Measurements from ENCODE around the gene ZNF653.

The ZNF653 gene

DNA sequence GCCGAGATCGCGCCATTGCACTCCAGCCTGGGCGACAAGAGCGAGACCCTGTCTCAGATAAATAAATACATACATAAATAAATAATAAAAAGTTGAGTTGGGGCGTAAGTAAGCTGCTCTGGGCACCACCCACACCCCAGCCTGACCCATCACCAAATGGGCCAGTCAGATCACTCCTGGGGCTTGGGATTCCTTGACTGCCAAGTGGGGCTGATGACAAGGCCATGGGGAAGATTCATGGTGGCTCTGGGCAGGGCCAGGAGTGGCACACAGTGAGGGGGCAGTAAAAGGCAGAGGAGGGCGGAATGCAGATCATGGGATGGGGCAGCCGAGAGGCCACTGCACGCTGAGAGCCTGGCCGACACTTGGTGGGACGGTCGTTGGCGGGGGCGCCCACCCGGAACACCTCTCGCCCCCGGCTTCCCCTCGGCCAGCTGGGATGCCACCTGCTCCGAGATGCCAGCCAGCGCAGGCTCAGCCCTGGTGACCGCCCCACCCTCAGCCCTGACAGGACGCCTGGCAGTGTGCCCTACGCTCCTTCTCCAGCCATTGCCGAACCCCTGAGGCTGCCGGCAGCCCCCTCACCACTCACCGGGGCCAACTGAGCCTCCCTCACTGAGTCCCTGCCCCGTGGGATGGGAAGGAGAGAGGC is 10.9 kb downstream of the ZNF653 start:
- no peak overlapping the region for H3K4me3 Mint-ChIP-seq
- peaks cover 11% of the 10 kb centered on the region for H3K36me3 Mint-ChIP-seq (ENCODE audit: low read depth)
- no peaks in the 10 kb centered on the region for H3K27me3 Mint-ChIP-seq (ENCODE audit: low read depth)
- no peak overlapping the region for H3K27ac Mint-ChIP-seq
- TF ChIP-seq, protein P1, sequence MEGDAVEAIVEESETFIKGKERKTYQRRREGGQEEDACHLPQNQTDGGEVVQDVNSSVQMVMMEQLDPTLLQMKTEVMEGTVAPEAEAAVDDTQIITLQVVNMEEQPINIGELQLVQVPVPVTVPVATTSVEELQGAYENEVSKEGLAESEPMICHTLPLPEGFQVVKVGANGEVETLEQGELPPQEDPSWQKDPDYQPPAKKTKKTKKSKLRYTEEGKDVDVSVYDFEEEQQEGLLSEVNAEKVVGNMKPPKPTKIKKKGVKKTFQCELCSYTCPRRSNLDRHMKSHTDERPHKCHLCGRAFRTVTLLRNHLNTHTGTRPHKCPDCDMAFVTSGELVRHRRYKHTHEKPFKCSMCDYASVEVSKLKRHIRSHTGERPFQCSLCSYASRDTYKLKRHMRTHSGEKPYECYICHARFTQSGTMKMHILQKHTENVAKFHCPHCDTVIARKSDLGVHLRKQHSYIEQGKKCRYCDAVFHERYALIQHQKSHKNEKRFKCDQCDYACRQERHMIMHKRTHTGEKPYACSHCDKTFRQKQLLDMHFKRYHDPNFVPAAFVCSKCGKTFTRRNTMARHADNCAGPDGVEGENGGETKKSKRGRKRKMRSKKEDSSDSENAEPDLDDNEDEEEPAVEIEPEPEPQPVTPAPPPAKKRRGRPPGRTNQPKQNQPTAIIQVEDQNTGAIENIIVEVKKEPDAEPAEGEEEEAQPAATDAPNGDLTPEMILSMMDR (IDR thresholded peaks at IDR 0.05; ENCODE audit: unreplicated experiment in 3 of 3) = no peak
- H3K4me1 Mint-ChIP-seq = no peaks in the 10 kb centered on the region
- no peaks in the 10 kb centered on the region for H3K9me3 Mint-ChIP-seq

DNA sequence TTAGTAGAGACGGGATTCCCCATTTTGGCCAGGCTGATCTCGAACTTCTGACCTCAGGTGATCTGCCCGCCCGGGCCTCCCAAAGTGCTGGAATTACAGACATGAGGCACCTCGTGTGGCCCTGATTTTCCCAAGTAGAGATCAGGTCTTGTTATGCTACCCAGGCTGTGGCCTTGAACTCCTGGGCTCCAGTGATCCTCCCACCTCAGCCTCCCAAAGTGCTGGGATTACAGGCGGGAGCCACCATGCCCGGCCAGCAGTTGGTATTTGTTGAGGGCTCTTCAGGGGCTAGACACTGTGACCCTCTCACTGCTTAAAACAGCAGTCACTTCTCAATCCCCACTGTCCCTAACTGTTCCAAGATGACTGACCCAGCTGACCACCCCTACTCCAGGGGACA is 16.3 kb downstream of the ZNF653 start:
- H3K27ac Mint-ChIP-seq = no peak overlapping the region
- H3K27me3 Mint-ChIP-seq (ENCODE audit: low read depth) = peaks cover 1% of the 10 kb centered on the region
- no peaks in the 10 kb centered on the region for H3K4me1 Mint-ChIP-seq
- no peaks in the 10 kb centered on the region for H3K9me3 Mint-ChIP-seq
- H3K36me3 Mint-ChIP-seq (ENCODE audit: low read depth) = peaks cover 14% of the 10 kb centered on the region
- TF ChIP-seq, protein P1 (IDR thresholded peaks at IDR 0.05; ENCODE audit: unreplicated experiment in 3 of 3) = no peak
- no peak overlapping the region for H3K4me3 Mint-ChIP-seq

DNA sequence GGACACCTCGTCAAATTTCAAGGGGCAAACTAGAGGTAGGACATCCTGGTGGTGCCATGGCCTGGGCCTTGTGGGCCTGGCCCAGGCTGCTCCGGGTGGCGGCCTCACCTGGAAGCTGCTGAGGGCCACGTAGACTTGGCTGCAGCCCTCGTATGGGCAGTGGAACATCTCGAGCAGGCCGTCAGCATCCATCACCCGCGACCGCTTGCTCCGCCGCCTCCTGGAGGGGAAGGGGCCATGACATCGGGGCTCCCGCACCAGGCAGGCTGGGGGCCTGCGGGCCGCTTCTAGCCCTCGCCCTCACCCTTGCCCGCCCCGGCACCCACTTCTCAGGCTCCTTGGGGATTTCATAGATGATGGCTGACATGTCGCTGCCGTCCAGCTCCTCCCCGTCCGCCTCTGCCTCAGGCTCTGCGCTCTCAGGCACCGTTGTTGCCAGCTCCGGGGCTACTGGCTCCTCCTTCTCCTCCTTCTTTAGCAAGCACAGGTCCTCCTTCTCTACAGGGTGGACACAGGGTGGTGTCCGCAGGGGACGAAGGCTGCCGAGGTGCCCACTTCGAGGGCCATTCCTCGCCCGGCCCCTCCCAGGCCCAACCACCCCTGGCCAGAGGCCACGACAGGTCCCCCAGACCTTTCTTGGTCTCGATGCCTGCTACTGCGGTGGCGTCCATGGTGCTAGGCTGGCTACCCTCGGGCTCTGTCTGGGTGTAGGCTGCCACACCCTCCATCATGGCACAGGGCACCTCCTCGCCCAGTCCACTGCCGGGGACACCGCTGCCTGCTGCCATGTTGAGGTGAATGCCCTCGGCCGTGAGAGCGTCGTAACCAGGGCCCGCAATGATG is 18.8 kb downstream of the ZNF653 start:
- H3K27ac Mint-ChIP-seq = no peak overlapping the region
- H3K27me3 Mint-ChIP-seq (ENCODE audit: low read depth) = peaks cover 19% of the 10 kb centered on the region
- peaks cover 1% of the 10 kb centered on the region for H3K4me1 Mint-ChIP-seq
- H3K9me3 Mint-ChIP-seq = no peaks in the 10 kb centered on the region
- peaks cover 15% of the 10 kb centered on the region for H3K36me3 Mint-ChIP-seq (ENCODE audit: low read depth)
- TF ChIP-seq, protein P1 (IDR thresholded peaks at IDR 0.05; ENCODE audit: unreplicated experiment in 3 of 3) = no peak
- H3K4me3 Mint-ChIP-seq = no peak overlapping the region

DNA sequence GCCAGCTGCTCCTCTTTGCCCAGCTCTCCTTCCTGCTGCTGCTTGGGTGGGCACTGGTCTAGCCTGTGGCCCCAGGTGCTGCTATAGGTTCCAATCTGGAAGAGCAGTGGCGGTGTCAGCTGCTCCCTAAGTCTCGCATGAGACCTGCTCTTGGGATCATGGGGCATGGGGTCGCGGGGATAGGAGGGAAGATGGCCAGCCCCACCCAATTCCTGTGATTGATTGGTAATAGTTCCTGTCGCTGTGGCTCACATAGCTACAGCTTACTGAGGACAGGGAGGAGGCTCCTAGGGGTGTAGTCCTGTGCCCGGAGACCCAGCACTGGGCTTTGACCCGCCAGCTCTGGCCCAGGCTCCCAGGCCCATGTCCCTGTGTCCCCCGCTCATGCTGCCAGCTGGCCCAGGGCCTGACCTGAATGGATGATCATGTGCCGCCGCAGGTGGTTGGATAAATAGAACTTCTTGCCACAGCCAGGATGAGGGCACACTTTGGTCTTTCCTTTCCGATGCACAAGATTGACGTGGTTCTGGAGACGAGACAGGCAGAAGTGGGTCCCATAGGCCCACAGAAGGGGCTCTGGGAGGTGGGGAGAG is 20.3 kb downstream of the ZNF653 start:
- peaks cover 8% of the 10 kb centered on the region for H3K4me1 Mint-ChIP-seq
- H3K4me3 Mint-ChIP-seq = no peak overlapping the region
- no peaks in the 10 kb centered on the region for H3K9me3 Mint-ChIP-seq

DNA sequence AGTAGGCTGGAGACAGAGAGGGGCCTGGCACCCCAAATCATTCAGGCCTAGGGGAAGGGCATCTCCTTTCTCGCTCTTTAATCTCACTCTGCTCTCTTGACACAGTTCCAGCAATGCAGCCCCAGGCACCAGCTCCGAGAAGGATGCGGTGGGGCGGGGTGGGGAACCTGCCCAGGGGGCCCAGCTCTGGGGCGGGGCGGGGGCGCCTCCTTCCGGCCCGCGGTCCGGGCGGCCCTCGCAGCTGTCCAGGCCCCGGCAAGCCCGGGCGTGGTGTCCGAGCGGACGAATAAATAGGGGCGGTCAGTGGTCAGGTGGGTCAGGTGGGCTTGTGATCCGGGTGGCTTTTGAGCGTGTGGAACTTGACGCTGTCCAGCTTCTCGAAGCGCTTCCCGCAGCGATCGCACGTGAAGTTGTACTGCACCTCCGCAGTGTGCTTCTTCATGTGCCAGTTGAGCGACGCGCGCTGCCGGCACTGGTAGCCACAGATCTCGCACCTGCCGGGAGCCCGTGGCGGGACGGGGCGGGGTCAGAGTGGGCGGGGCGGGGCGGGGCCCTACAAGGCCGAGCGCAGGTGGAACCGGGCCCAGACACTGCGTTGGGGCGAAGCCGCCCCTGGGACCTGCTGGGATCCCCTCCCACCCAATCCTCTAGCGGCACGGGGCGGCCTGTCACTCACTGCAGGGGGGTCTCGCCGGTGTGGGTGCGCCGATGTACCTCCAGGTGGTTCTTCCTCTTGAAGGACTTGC is 22.1 kb downstream of the ZNF653 start:
- H3K27me3 Mint-ChIP-seq (ENCODE audit: low read depth) = peaks cover 37% of the 10 kb centered on the region
- peaks cover 7% of the 10 kb centered on the region for H3K36me3 Mint-ChIP-seq (ENCODE audit: low read depth)
- no peak overlapping the region for H3K27ac Mint-ChIP-seq
- TF ChIP-seq, protein P1 (IDR thresholded peaks at IDR 0.05; ENCODE audit: unreplicated experiment in 3 of 3) = no peak
- no peak overlapping the region for H3K4me3 Mint-ChIP-seq
- peaks cover 8% of the 10 kb centered on the region for H3K4me1 Mint-ChIP-seq
- H3K9me3 Mint-ChIP-seq = no peaks in the 10 kb centered on the region

More for the DNA sequence above, 20.3 kb downstream of the ZNF653 start:
- Mint-ChIP-seq H3K27me3 (ENCODE audit: low read depth) (peaks cover 29% of the 10 kb centered on the region), H3K27ac (no peak overlapping the region), H3K36me3 (ENCODE audit: low read depth) (peaks cover 7% of the 10 kb centered on the region)
- TF ChIP-seq, protein P1 (IDR thresholded peaks at IDR 0.05; ENCODE audit: unreplicated experiment in 3 of 3) = no peak

Measured in nephron (organoid).